HCT116 (cell line): ENCODE results near the gene OR2S2. TPM values are rescaled to one million over a fixed set of nuclear protein-coding genes. Genes with fewer than 3 reads are reported as not detected.

Experiments used
- ATAC-seq: fragments of 200-7000 bp; cut with Tn5 transposase; 2 replicates; pipeline ENCODE4 v1.9.1; 2020; ENCODE audit warnings: mild to moderate bottlenecking, moderate library complexity
- BruUV-seq: library from RNA; stranded (reverse); fragments of 400-500 nt; replicated peaks from 2 replicates; lab custom pipeline; 2021; lab: Mats Ljungman, UMichigan
- CTCF ChIA-PET: fragments of 300-600 bp; sonication (Branson Sonifier 250); formaldehyde crosslinking; loops from one replicate; lab custom pipeline; 2021; ENCODE audit warnings: antibody characterized with exemption; lab: Charles Lee
- POLR2A ChIA-PET: fragments of 300-600, 350-600 bp; sonication (Branson Sonifier 250); formaldehyde crosslinking; loops from one replicate; lab custom pipeline; 2021; ENCODE audit warnings: antibody characterized with exemption; lab: Charles Lee
- RAD21 ChIA-PET, 2 experiments: fragments of 300-600 bp; sonication (Branson Sonifier 250); formaldehyde crosslinking; loops; one replicate each; lab custom pipeline; 2023; ENCODE audit warnings: low total read pairs in 2 of 2; ENCODE audit not compliant: uncharacterized antibody in 2 of 2, unreplicated experiment in 2 of 2, low non-redundant PET in 1 of 2; lab: Charles Lee
- DNase-seq: peaks from one replicate; pipeline ENCODE4 v3.0.0-alpha.2; 2010; ENCODE audit warnings: low read depth, low spot score
- H2AFZ ChIP-seq: fragments of 200-600 bp; shearing (Covaris generic), sonication (generic); 2 replicates; pipeline ENCODE4 v1.6.1; 2017; ENCODE audit warnings: low read depth, mixed run types, mixed read lengths, antibody characterized with exemption, low read length; ENCODE audit not compliant: poor library complexity, severe bottlenecking
- H3K27ac ChIP-seq: 2 replicates; pipeline ENCODE4 v1.5.1; 2012; ENCODE audit warnings: low read depth, low read length
- H3K27me3 ChIP-seq: fragments of 200-600 bp; sonication (generic); 2 replicates; pipeline ENCODE4 v1.6.1; 2016; ENCODE audit warnings: mixed run types, low read length, mixed read lengths; ENCODE audit not compliant: insufficient read depth
- H3K36me3 ChIP-seq, 2 experiments: fragments of 200-500 bp in 1 of 2; fragments of 200-600 bp in 1 of 2; sonication (Bioruptor generic) in 1 of 2; sonication (generic) in 1 of 2; 2 replicates each; pipeline versions ENCODE4 v1.5.1 to v1.6.1; 2014 to 2016; ENCODE audit warnings: low read length in 2 of 2, inconsistent platforms in 1 of 2, mixed read lengths in 1 of 2, mixed run types in 1 of 2; ENCODE audit not compliant: insufficient read depth in 2 of 2, control insufficient read depth in 1 of 2
- H3K4me1 ChIP-seq, 2 experiments: fragments of 200-600 bp in 1 of 2; sonication (generic) in 1 of 2; 2 replicates each; pipeline versions ENCODE4 v1.5.1 to v1.6.1; 2012 to 2017; ENCODE audit warnings: low read length in 2 of 2, inconsistent platforms in 1 of 2, mild to moderate bottlenecking in 1 of 2, mixed read lengths in 1 of 2, mixed run types in 1 of 2, moderate library complexity in 1 of 2; ENCODE audit not compliant: insufficient read depth in 2 of 2, control insufficient read depth in 1 of 2
- H3K4me2 ChIP-seq: fragments of 200-600 bp; sonication (generic); 2 replicates; pipeline ENCODE4 v1.6.1; 2017; ENCODE audit warnings: mixed run types, low read length, mixed read lengths
- H3K4me3 ChIP-seq, 2 experiments: fragments of 200-600 bp in 1 of 2; sonication (generic) in 1 of 2; replicated peaks in 1 of 2; 2 replicates each; pipeline ENCODE4 v1.5.1; 2011 to 2016; ENCODE audit warnings: low read length in 2 of 2, control low read depth in 1 of 2, low read depth in 1 of 2, mild to moderate bottlenecking in 1 of 2, mixed read lengths in 1 of 2, mixed run types in 1 of 2
- H3K79me2 ChIP-seq: fragments of 200-600 bp; sonication (generic); 2 replicates; pipeline ENCODE4 v1.6.1; 2017; ENCODE audit warnings: mild to moderate bottlenecking, mixed run types, low read length, moderate library complexity, mixed read lengths; ENCODE audit not compliant: insufficient read depth
- H3K9ac ChIP-seq: fragments of 200-600 bp; sonication (generic); 2 replicates; pipeline ENCODE4 v1.6.1; 2016; ENCODE audit warnings: low read length, mixed read lengths
- H3K9me2 ChIP-seq: fragments of 200-600 bp; sonication (generic), shearing (Covaris generic); 2 replicates; pipeline ENCODE4 v1.6.1; 2017; ENCODE audit warnings: mixed run types, mild to moderate bottlenecking, moderate library complexity; ENCODE audit not compliant: insufficient read depth
- H3K9me3 ChIP-seq, 2 experiments: fragments of 200-500 bp in 1 of 2; fragments of 200-600 bp in 1 of 2; sonication (Bioruptor generic) in 1 of 2; sonication (generic) in 1 of 2; 2 replicates each; pipeline ENCODE4 v1.6.1; 2014 to 2017; ENCODE audit warnings: low read length in 2 of 2, mixed read lengths in 2 of 2, inconsistent platforms in 1 of 2, low read depth in 1 of 2, mild to moderate bottlenecking in 1 of 2, mixed run types in 1 of 2, moderate library complexity in 1 of 2; ENCODE audit not compliant: control insufficient read depth in 1 of 2, insufficient read depth in 1 of 2
- H4K20me1 ChIP-seq: fragments of 200-600 bp; sonication (generic), shearing (Covaris generic); 2 replicates; pipeline ENCODE4 v1.6.1; 2017; ENCODE audit warnings: mixed run types, mild to moderate bottlenecking, moderate library complexity; ENCODE audit not compliant: insufficient read depth
- CTCF ChIP-seq, 3 experiments: fragments of 200-600 bp in 1 of 3; sonication (generic) in 1 of 3; IDR thresholded peaks in 2 of 3; conservative IDR thresholded peaks in 1 of 3; 2 replicates each; pipeline ENCODE4 v1.5.1; 2012 to 2017; ENCODE audit warnings: low read depth in 2 of 3, low read length in 2 of 3, antibody characterized with exemption in 1 of 3, borderline replicate concordance in 1 of 3, control low read depth in 1 of 3, mild to moderate bottlenecking in 1 of 3, mixed read lengths in 1 of 3, mixed run types in 1 of 3, moderate library complexity in 1 of 3; ENCODE audit not compliant: insufficient read depth in 1 of 3
- intact Hi-C: fragments of 100-400 bp; cut with micrococcal nuclease; formaldehyde crosslinking; loops from 2 replicates; pipeline ENCODE4 v1.10.0; 2022
- total RNA-seq: library from RNA; stranded (reverse); gene quantifications from one replicate; pipeline ENCODE4 v1.2.1, GENCODE V29; 2021; ENCODE audit not compliant: unreplicated experiment
- TF ChIP-seq, protein P1 (sequence below): IDR thresholded peaks from 2 replicates; pipeline ENCODE4 v1.6.1; 2012; ENCODE audit warnings: low read depth
- TF ChIP-seq, protein P2 (sequence below): IDR thresholded peaks from 2 replicates; pipeline ENCODE4 v1.6.1; 2011; ENCODE audit warnings: mild to moderate bottlenecking, low read length, moderate library complexity; ENCODE audit not compliant: insufficient replicate concordance; ENCODE audit errors: extremely low read depth

OR2S2 gene
- total RNA-seq, 1 experiment from 2014 or later, result not detected

GRCh38 chr9:35948901-35949318 is 9.0 kb downstream of the OR2S2 start:
- Histone ChIP-seq H3K4me1 (peaks cover 9 to 35% of the 10 kb centered on the region in 2 experiments), H3K79me2 (no peaks in the 10 kb centered on the region), H3K9ac (peak overlapping the region; percentile 13), H3K9me3 (no peaks in the 10 kb centered on the region), H3K27me3 (no peaks in the 10 kb centered on the region), H3K4me2 (peak overlapping the region; percentile 53), H3K9me2 (no peaks in the 10 kb centered on the region), H2AFZ (peak overlapping the region; percentile 97), H3K4me3 (no peak overlapping the region), H3K27ac (no peak overlapping the region), H4K20me1 (no peaks in the 10 kb centered on the region), H3K36me3 (no peaks in the 10 kb centered on the region)
- ChIA-PET CTCF (no interaction called here), POLR2A (interaction anchor here (1.1 kb wide), 1 partner anchor 24 kb away, joined by 3 read pairs; no protein-coding TSS in a partner anchor), RAD21 (no interaction called here)
- DNase-seq (no peak), ATAC-seq (peak; percentile 64)
- TF ChIP-seq, protein P1, sequence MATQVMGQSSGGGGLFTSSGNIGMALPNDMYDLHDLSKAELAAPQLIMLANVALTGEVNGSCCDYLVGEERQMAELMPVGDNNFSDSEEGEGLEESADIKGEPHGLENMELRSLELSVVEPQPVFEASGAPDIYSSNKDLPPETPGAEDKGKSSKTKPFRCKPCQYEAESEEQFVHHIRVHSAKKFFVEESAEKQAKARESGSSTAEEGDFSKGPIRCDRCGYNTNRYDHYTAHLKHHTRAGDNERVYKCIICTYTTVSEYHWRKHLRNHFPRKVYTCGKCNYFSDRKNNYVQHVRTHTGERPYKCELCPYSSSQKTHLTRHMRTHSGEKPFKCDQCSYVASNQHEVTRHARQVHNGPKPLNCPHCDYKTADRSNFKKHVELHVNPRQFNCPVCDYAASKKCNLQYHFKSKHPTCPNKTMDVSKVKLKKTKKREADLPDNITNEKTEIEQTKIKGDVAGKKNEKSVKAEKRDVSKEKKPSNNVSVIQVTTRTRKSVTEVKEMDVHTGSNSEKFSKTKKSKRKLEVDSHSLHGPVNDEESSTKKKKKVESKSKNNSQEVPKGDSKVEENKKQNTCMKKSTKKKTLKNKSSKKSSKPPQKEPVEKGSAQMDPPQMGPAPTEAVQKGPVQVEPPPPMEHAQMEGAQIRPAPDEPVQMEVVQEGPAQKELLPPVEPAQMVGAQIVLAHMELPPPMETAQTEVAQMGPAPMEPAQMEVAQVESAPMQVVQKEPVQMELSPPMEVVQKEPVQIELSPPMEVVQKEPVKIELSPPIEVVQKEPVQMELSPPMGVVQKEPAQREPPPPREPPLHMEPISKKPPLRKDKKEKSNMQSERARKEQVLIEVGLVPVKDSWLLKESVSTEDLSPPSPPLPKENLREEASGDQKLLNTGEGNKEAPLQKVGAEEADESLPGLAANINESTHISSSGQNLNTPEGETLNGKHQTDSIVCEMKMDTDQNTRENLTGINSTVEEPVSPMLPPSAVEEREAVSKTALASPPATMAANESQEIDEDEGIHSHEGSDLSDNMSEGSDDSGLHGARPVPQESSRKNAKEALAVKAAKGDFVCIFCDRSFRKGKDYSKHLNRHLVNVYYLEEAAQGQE, result no peak
- TF ChIP-seq, protein P2, sequence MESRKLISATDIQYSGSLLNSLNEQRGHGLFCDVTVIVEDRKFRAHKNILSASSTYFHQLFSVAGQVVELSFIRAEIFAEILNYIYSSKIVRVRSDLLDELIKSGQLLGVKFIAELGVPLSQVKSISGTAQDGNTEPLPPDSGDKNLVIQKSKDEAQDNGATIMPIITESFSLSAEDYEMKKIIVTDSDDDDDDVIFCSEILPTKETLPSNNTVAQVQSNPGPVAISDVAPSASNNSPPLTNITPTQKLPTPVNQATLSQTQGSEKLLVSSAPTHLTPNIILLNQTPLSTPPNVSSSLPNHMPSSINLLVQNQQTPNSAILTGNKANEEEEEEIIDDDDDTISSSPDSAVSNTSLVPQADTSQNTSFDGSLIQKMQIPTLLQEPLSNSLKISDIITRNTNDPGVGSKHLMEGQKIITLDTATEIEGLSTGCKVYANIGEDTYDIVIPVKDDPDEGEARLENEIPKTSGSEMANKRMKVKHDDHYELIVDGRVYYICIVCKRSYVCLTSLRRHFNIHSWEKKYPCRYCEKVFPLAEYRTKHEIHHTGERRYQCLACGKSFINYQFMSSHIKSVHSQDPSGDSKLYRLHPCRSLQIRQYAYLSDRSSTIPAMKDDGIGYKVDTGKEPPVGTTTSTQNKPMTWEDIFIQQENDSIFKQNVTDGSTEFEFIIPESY, result no peak
- TF ChIP-seq CTCF (IDR thresholded peaks at IDR 0.05 in 2 of 3, conservative IDR thresholded peaks at IDR 0.05 in 1 of 3; ENCODE audit: borderline replicate concordance in 1 of 3, insufficient read depth in 1 of 3, low read depth in 2 of 3, low read length in 2 of 3), result 0 out of 6 replicates have a peak, but pooled peaks of 1 of the 3 experiments have one; percentile 13
- intact Hi-C loops, result no loop called here
- BruUV-seq, result no TSS peak
